Keratinocyte (primary cell): Measurements from ENCODE around the gene DPM1. TPM values are rescaled to one million over a fixed set of nuclear protein-coding genes. Genes with fewer than 3 reads are reported as not detected.

Source experiments
- DNase-seq: peaks from one replicate; pipeline ENCODE4 v3.0.0-alpha.2; 2011; ENCODE audit warnings: low read depth, missing footprints, low spot score
- FAIRE-seq: peaks from 2 replicates; lab custom pipeline; 2011; peaks lifted over from hg19 to GRCh38; lab: Jason Lieb, UNC
- H2AFZ ChIP-seq: 2 replicates; pipeline ENCODE4 v1.6.0; 2012; ENCODE audit warnings: low read length, control low read depth, inconsistent platforms; ENCODE audit not compliant: control insufficient read depth
- H3K27ac ChIP-seq: 2 replicates; pipeline ENCODE4 v1.5.1; 2011; ENCODE audit warnings: low read length; ENCODE audit not compliant: control insufficient read depth, insufficient read depth
- H3K27me3 ChIP-seq: 3 replicates; pipeline ENCODE4 v1.6.0; 2011; ENCODE audit warnings: low read length; ENCODE audit not compliant: control insufficient read depth, insufficient read depth; ENCODE audit errors: extremely low read depth
- H3K36me3 ChIP-seq, 2 experiments: 2 replicates in 1 of 2; 3 replicates in 1 of 2; pipeline ENCODE4 v1.5.1; 2011; ENCODE audit warnings: low read length in 2 of 2, mild to moderate bottlenecking in 1 of 2; ENCODE audit not compliant: control insufficient read depth in 2 of 2, insufficient read depth in 2 of 2; ENCODE audit errors: extremely low read depth in 1 of 2
- H3K4me1 ChIP-seq: 3 replicates; pipeline ENCODE4 v1.5.1; 2011; ENCODE audit warnings: low read length; ENCODE audit not compliant: control insufficient read depth, insufficient read depth; ENCODE audit errors: extremely low read depth
- H3K4me2 ChIP-seq: 3 replicates; pipeline ENCODE4 v1.6.0; 2011; ENCODE audit warnings: low read depth, low read length; ENCODE audit not compliant: control insufficient read depth, insufficient read depth; ENCODE audit errors: extremely low read depth
- H3K4me3 ChIP-seq, 3 experiments: fragments of 200-600 bp in 1 of 3; sonication (generic) in 1 of 3; 2 replicates in 2 of 3; 3 replicates in 1 of 3; pipeline ENCODE4 v1.5.1; 2011 to 2016; ENCODE audit warnings: low read length in 3 of 3, mild to moderate bottlenecking in 3 of 3, control low read depth in 2 of 3, inconsistent platforms in 1 of 3, low read depth in 1 of 3, mixed read lengths in 1 of 3, mixed run types in 1 of 3, moderate library complexity in 1 of 3; ENCODE audit not compliant: control insufficient read depth in 2 of 3, insufficient read depth in 2 of 3; ENCODE audit errors: extremely low read depth in 1 of 3
- H3K79me2 ChIP-seq: 2 replicates; pipeline ENCODE4 v1.6.0; 2012; ENCODE audit warnings: low read length; ENCODE audit not compliant: control insufficient read depth, insufficient read depth
- H3K9ac ChIP-seq: 3 replicates; pipeline ENCODE4 v1.6.0; 2011; ENCODE audit warnings: low read length; ENCODE audit not compliant: control insufficient read depth, insufficient read depth; ENCODE audit errors: extremely low read depth
- H3K9me1 ChIP-seq: 3 replicates; pipeline ENCODE4 v1.6.0; 2011; ENCODE audit warnings: low read length; ENCODE audit not compliant: control insufficient read depth, insufficient read depth; ENCODE audit errors: extremely low read depth
- H3K9me3 ChIP-seq: 2 replicates; pipeline ENCODE4 v1.5.1; 2012; ENCODE audit warnings: low read depth, low read length; ENCODE audit not compliant: control insufficient read depth
- H4K20me1 ChIP-seq: 3 replicates; pipeline ENCODE4 v1.6.0; 2011; ENCODE audit warnings: low read length; ENCODE audit not compliant: control insufficient read depth, insufficient read depth; ENCODE audit errors: extremely low read depth
- CTCF ChIP-seq, 3 experiments: IDR thresholded peaks in 1 of 3; conservative IDR thresholded peaks in 1 of 3; optimal IDR thresholded peaks in 1 of 3; 2 replicates in 2 of 3; 3 replicates in 1 of 3; pipeline versions ENCODE3 to v1.5.1; 2011; ENCODE audit warnings: low read length in 3 of 3, mild to moderate bottlenecking in 3 of 3, moderate library complexity in 2 of 3, control low read depth in 1 of 3, inconsistent platforms in 1 of 3; ENCODE audit not compliant: insufficient read depth in 2 of 3; ENCODE audit errors: extremely low read depth in 1 of 3
- EZH2 ChIP-seq: IDR thresholded peaks from one replicate; pipeline ENCODE4 v1.6.1; 2012; ENCODE audit warnings: inconsistent platforms, mild to moderate bottlenecking, low read length, moderate library complexity
- dilution Hi-C: fragments of 300-500 bp; cut with MboI; formaldehyde crosslinking; loops from one replicate; pipeline ENCODE4 v1.7.0; 2020; ENCODE audit warnings: low sequenced_read_pairs; ENCODE audit not compliant: extremely low pct_ligation_motif_present
- polyA plus RNA-seq, 5 experiments: library from polyadenylated mRNA; depleted of rRNA in 3 of 5; stranded (reverse) in 3 of 5; stranded (forward) in 1 of 5; unstranded in 1 of 5; fragments of >200 nt; gene quantifications; 1 replicate in 1 of 5; 2 replicates in 3 of 5; 3 replicates in 1 of 5; pipeline versions ENCODE4 v1.2.1 to v1.2.3, GENCODE V29; 2011 to 2012; ENCODE audit warnings: missing spikeins in 2 of 5, low read depth in 1 of 5, low replicate concordance in 1 of 5

The DPM1 gene
- polyA plus RNA-seq, 1 donor (not counting 4 experiments of a cell fraction or from before 2014, with no cell fraction given) = 99.4 TPM

GRCh38 chr20:50911030-50911429 lies 47.3 kb downstream of the DPM1 start:
- H3K4me2 ChIP-seq = no peak overlapping the region
- H3K4me3 ChIP-seq = no peak overlapping the region
- no peak overlapping the region for H2AFZ ChIP-seq
- H3K9me3 ChIP-seq = no peaks in the 10 kb centered on the region
- no peaks in the 10 kb centered on the region for H3K27me3 ChIP-seq
- H3K4me1 ChIP-seq = peaks cover 27% of the 10 kb centered on the region
- no peak for TF ChIP-seq EZH2
- no peak overlapping the region for H3K9ac ChIP-seq
- dilution Hi-C loops = no loop called here
- FAIRE-seq (no peak), DNase-seq (no peak)
- peaks cover 9% of the 10 kb centered on the region in 2 experiments for H3K36me3 ChIP-seq
- peaks cover 18% of the 10 kb centered on the region for H4K20me1 ChIP-seq
- peaks cover 5% of the 10 kb centered on the region for H3K9me1 ChIP-seq
- H3K79me2 ChIP-seq = peaks cover 98% of the 10 kb centered on the region
- no peak overlapping the region for H3K27ac ChIP-seq

- TF ChIP-seq CTCF (optimal IDR thresholded peaks at IDR 0.05 in 1 of 3, IDR thresholded peaks at IDR 0.05 in 1 of 3, conservative IDR thresholded peaks at IDR 0.05 in 1 of 3; ENCODE audit: extremely low read depth in 1 of 3, insufficient read depth in 2 of 3, low read length in 3 of 3) = no peak
- no peak for TF ChIP-seq EZH2
- H3K9me1 ChIP-seq = peaks cover 5% of the 10 kb centered on the region
- no peaks in the 10 kb centered on the region for H3K9me3 ChIP-seq
- dilution Hi-C loops = no loop called here
- H3K27me3 ChIP-seq = no peaks in the 10 kb centered on the region
- H3K36me3 ChIP-seq = peaks cover 9 to 10% of the 10 kb centered on the region in 2 experiments
- no peak overlapping the region for H3K4me3 ChIP-seq
- no peak overlapping the region for H3K27ac ChIP-seq
- peaks cover 99% of the 10 kb centered on the region for H3K79me2 ChIP-seq
- no peak for DNase-seq
- peaks cover 11% of the 10 kb centered on the region for H3K4me1 ChIP-seq
- no peak overlapping the region for H3K9ac ChIP-seq
- FAIRE-seq = no peak
- H2AFZ ChIP-seq = no peak overlapping the region
- H4K20me1 ChIP-seq = peaks cover 20% of the 10 kb centered on the region
- H3K4me2 ChIP-seq = no peak overlapping the region
These were observed 48.9 kb downstream of the DPM1 start for GRCh38 chr20:50909413-50909812.

- H3K4me3 ChIP-seq = no peak overlapping the region
These were observed 54.2 kb downstream of the DPM1 start for GRCh38 chr20:50904067-50904570.

More at GRCh38 chr20:50904067-50904570, 54.2 kb downstream of the DPM1 start:
- FAIRE-seq (no peak), DNase-seq (no peak)
- Histone ChIP-seq H3K36me3 (peaks cover 9 to 24% of the 10 kb centered on the region in 2 experiments), H3K79me2 (peaks cover 82% of the 10 kb centered on the region), H3K4me1 (no peaks in the 10 kb centered on the region), H2AFZ (no peak overlapping the region), H3K9me1 (no peaks in the 10 kb centered on the region), H4K20me1 (peaks cover 8% of the 10 kb centered on the region), H3K9ac (no peak overlapping the region), H3K9me3 (no peaks in the 10 kb centered on the region), H3K4me2 (no peak overlapping the region), H3K27me3 (no peaks in the 10 kb centered on the region), H3K27ac (no peak overlapping the region)
- TF ChIP-seq EZH2 = no peak
- no peak for TF ChIP-seq CTCF (optimal IDR thresholded peaks at IDR 0.05 in 1 of 3, IDR thresholded peaks at IDR 0.05 in 1 of 3, conservative IDR thresholded peaks at IDR 0.05 in 1 of 3; ENCODE audit: extremely low read depth in 1 of 3, insufficient read depth in 2 of 3, low read length in 3 of 3)
- dilution Hi-C loops = no loop called here
